Astrocyte of the cerebellum (primary cell): Measurements from ENCODE around the gene FLT4.
A peak's percentile ranks its signal among the peaks of the same experiment; 100 is the strongest.

Source experiments
- DNase-seq: peaks from one replicate; pipeline ENCODE4 v3.0.0-alpha.2; 2011; ENCODE audit warnings: low read depth
- H3K4me3 ChIP-seq: 2 replicates; pipeline ENCODE4 v1.5.1; 2011; ENCODE audit warnings: mild to moderate bottlenecking, low read depth, low read length, moderate library complexity
- in situ Hi-C: cut with HindIII; loops from 2 replicates; pipeline ENCODE4 v1.10.0; 2017; ENCODE audit warnings: low sequenced_read_pairs
- TF ChIP-seq, protein P1 (sequence below): IDR thresholded peaks from 2 replicates; pipeline ENCODE4 v1.5.1; 2012; ENCODE audit warnings: low read length, low read depth, moderate library complexity, mild to moderate bottlenecking; ENCODE audit errors: missing control alignments

FLT4 gene

DNA sequence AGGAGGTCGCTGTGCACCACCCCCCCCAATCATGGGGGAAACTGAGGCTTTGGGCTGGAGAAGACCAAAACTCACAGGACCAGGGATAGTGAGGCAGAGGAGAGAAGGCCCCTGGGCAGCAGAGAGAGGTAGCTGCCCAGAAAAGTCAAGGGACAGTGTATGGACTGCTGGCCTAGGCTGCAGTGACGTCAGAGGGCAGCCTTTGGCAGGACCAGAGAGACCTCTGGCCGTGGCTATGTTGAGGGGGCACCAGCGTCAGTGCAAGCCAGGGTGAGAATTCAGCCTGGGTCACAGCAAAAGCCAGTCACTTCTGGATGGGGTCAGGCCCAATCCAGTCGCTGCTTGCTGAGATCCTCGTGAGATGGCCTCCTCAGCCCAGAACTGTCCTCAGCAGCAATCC is 26.5 kb downstream of the FLT4 start:
- no peak for DNase-seq
- TF ChIP-seq, protein P1, sequence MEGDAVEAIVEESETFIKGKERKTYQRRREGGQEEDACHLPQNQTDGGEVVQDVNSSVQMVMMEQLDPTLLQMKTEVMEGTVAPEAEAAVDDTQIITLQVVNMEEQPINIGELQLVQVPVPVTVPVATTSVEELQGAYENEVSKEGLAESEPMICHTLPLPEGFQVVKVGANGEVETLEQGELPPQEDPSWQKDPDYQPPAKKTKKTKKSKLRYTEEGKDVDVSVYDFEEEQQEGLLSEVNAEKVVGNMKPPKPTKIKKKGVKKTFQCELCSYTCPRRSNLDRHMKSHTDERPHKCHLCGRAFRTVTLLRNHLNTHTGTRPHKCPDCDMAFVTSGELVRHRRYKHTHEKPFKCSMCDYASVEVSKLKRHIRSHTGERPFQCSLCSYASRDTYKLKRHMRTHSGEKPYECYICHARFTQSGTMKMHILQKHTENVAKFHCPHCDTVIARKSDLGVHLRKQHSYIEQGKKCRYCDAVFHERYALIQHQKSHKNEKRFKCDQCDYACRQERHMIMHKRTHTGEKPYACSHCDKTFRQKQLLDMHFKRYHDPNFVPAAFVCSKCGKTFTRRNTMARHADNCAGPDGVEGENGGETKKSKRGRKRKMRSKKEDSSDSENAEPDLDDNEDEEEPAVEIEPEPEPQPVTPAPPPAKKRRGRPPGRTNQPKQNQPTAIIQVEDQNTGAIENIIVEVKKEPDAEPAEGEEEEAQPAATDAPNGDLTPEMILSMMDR: no peak
- in situ Hi-C loops: no loop called here
- no peak overlapping the region for H3K4me3 ChIP-seq

DNA sequence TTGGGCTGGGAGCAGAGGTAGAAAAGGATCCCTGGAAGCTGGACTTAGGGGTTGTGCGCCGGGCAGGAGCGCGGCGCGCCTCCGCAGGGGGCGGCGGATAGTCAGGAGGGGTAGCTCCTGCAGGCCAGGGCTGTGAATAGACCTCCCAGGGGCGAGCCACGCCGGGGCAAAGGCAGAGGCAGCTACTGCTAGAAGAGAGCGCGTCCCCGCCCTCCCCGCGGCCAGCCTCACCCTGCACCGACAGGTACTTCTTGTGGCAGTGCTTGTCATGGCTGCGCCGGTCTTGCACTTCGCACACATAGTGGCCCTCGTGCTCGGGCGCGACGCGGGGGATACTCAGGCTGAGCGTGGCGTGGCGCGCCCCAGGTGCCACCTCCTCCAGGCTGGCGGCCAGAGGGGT is 28.1 kb downstream of the FLT4 start:
- TF ChIP-seq, protein P1: no peak
- no peak overlapping the region for H3K4me3 ChIP-seq
- no peak for DNase-seq
- in situ Hi-C loops: no loop called here

DNA sequence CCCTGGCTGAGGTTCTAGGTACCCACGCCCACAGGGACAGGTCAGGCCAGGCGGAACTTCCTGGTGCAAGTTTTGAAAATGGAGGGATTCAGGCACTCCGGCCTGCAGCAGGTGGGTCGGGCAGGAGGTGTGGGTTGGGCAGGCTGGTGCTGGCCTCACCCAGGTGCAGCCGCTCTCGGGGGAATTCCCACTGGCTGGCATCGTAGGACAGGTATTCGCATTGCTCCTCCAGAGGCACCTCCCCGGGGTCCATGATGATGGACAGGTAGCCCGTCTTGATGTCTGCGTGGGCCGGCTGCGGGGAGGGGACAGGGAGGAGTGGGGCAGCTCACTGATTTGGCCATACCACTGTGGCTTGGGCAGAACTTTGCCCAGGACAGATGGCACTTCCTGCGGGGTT is 29.4 kb downstream of the FLT4 start:
- H3K4me3 ChIP-seq: no peak overlapping the region
- in situ Hi-C loops: no loop called here
- TF ChIP-seq, protein P1: no peak
- no peak for DNase-seq

DNA sequence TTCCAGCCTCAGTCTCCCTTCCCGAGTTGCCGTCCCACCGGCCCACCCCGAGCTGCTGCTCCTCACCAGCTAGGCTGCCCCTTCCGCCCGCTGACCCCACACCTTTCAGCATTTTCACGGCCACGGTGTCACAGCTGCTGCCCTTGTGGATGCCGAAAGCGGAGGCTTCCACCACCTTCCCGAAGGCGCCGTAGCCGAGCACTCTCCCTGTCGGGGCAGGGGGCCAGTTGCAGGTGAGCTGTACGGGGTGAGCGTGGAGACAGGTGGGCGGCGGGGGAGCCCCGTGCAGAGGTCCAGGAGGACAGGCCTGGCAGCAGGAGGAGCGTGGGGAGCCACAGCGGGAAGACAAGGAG is 29.9 kb downstream of the FLT4 start:
- no peak for DNase-seq
- H3K4me3 ChIP-seq: no peak overlapping the region
- TF ChIP-seq, protein P1: no peak
- in situ Hi-C loops: no loop called here

DNA sequence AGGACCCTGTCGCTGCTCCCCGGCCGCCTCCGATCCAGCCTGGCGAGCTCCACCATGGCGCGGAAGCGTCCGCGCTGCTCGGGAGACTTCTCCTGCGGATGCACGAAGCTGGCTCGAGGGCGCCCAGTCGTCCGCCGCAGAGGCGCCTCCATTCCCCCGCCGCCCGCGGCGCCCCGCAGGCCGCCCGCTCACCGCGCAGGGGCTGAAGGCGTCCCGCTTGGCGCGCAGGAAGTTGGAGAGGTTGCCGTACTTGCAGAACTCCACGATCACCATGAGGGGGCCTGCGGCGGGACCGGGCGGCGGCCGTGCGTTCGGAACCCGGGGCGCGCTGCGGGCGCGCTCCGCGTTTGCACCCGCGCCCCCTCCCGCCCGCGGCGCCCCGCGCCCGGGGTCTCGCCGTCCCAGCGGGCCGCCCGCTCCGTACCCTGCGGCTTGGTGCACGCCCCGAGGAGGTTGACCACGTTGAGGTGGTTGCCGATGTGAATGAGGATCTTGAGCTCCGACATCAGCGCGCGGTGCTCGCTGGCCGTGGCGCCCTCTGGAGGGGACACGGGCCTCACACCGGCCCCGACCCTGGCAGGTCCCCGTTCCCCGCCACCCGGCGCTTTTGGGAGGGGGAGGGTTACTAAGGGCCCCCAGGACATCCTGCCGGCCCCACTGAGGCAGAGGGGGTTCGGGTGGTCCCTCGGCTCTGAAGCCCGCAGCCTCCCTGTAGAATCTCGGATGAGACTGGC is 30.4 kb downstream of the FLT4 start:
- in situ Hi-C loops: no loop called here
- TF ChIP-seq, protein P1: peak; percentile 47
- peak overlapping the region; percentile 34 for H3K4me3 ChIP-seq
- no peak for DNase-seq

DNA sequence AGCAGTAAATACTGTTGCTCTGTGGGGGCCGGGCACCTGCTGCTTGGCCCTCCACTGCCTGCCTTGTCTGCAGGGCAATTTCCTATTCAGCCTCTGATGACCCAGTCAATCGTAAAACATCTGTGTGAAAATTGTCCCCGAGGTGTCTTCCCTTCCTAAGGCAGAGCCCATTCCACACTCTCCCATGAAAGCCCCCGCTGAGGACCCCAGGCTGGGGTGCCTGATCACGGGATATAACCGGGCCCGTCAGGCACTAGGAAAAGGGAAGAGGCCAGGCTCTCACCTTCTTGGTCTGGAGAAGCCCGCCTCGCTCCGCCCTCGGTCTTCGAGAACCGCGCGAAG is 30.9 kb downstream of the FLT4 start:
- peak overlapping the region; percentile 34 for H3K4me3 ChIP-seq
- in situ Hi-C loops: no loop called here
- TF ChIP-seq, protein P1: no peak
- no peak for DNase-seq
